GM18858 (cell line): ENCODE results near the gene NUP62.

Experiments used
- ATAC-seq: cut with Tn5 transposase; IDR thresholded peaks from one replicate; pipeline ENCODE4 v1.9.1; 2021; ENCODE audit not compliant: unreplicated experiment

NUP62 gene

GRCh38 chr19:49881672-49882394 is 47.5 kb downstream of the NUP62 start:
- no peak for ATAC-seq

- no peak for ATAC-seq
These were observed 48.1 kb downstream of the NUP62 start for GRCh38 chr19:49881186-49881585.

DNA sequence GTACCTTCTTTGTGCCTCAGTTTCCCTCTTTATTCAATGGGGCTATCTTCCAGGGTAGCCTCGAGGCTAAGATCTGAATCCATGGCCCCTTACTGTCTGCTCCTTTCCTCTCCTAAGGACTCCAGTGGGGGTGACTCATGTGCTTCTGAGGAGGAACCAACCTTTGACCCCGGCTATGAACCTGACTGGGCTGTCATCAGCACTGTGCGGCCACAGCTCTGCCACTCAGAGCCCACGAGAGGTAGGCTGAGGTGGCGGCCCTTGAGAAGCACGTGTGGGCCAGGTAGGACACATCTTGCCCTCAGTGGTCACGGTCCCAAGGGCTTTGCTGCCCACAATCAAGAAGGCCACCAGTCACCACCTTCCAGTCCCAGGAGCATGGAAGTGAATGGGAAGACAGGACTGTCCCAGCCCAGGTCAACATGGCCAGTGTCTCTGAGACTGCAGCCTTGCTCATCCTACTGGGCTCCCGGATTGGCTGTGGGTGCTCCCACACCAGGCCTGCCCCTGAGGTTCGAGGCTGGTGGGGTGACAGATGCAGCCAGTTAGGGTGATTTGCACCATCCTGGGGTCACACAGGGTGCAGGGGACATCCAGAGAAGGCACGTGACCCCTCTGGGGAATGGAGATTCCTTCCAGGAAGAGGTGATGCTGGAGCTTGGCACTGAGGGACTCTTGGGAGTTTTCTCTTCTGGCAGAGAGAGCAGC is 49.0 kb downstream of the NUP62 start:
- ATAC-seq: no peak

- no peak for ATAC-seq
These were observed 49.9 kb downstream of the NUP62 start for GRCh38 chr19:49879243-49879963.

DNA sequence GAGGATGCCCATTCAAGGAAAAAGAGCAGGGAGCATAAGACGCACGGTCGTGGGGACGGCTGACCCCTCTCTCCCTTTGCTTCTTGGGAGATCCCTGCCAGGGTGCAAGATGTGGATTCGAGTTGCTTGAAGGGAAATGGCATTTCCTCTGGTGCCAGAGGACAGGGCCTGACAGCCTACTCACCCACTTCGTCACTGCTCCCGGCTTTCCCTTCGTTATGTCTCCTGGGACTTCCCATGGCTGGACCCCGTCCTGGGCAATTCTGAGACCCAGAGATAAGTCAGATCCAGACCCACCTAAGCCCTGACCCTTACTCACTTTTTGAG is 50.6 kb downstream of the NUP62 start:
- no peak for ATAC-seq

DNA sequence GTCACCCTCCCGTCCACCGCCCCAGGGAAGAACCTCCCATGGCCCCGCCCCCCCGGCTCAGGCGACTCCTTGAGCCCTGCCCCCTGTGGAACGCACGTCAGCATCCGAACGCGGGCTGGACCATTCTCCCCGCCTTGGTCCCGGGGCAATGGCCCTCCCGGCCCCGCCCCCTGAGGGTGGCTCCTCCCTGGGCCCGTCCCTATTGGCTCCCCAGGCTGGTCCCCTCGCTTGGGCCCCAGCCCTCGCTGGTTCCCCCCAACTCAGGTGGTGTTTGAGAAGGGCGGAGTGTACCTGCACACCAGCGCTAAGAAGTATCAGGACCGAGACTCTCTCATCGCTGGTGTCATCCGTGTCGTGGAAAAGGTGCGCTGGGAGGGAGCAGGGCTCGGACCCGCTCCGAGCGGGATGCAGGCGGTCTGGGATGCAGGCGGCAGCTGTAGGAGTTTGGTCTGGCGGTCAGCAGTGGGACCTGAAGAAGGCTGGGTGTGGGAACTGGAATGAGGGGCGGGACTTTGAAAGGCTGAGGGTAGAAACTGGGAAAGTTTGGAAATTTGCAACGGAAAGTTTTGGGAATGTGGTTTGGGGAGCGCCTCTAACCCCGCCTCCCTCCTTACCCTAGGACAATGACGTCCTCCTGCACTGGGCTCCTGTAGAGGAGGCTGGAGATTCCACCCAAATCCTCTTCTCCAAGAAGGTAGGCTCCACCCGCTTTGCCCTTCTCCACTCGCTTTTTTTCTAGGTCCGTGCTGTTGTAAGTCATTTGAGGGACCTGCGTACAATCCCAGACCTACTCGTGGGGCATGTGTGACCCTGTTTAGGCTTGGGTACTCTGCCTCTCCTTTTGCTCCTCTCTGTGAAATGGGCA is 51.2 kb downstream of the NUP62 start:
- peak; percentile 24 for ATAC-seq

- peak; percentile 41 for ATAC-seq
These were observed 52.1 kb downstream of the NUP62 start, which contains the start of the genes AKT1S1 and TBC1D17 for GRCh38 chr19:49877020-49877878. Gene AKT1S1 (minus strand): TSS chr19:49877355. CDS start chr19:49873295, 4,060 bp downstream. Gene TBC1D17 (plus strand): TSS chr19:49877702. CDS start chr19:49877724, 22 bp downstream.

- ATAC-seq: peak; percentile 39
These were observed 52.8 kb downstream of the NUP62 start for GRCh38 chr19:49876422-49877019.

- ATAC-seq: no peak
These were observed 53.4 kb downstream of the NUP62 start for GRCh38 chr19:49875857-49876421.

DNA sequence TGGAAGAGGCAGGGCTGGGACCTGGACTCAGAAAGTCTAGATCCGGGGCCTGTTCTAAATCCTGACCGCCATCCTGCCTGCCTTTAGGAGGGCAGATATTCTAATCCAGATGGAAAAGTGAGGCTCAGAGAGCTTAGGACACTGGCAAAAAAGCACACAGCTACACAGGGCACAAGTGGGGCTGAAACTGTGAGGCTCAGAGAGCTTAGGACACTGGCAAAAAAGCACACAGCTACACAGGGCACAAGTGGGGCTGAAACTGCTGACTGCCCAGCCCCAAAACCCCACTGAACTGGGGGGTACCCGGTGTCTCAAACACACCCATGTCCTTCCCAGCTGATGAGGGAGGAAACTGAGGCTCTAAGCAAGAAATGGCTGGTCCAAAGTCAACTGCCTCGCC is 54.1 kb downstream of the NUP62 start:
- no peak for ATAC-seq

- no peak for ATAC-seq
These were observed 54.7 kb downstream of the NUP62 start for GRCh38 chr19:49874503-49875157.

DNA sequence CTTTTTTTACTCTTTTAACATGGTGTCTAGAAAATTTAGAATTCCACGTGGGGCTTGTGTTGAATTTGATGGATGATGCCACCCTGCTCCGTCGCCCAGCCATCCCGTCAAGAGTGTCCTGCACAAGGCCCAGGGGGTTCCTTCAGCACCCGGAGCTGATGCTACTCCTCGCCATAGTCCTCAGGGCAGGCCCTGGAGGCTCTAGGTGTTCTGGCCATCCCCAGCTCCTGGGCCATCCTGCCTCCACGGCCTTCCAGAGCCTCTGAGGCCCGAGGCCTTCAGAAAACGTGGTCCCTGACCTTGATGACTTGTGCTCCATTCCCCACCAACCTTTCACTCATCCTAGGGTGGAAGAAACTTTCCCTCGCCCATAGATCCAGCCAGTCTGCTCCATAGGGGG is 55.5 kb downstream of the NUP62 start:
- no peak for ATAC-seq

- ATAC-seq: no peak
These were observed 56.2 kb downstream of the NUP62 start for GRCh38 chr19:49873129-49873521.

DNA sequence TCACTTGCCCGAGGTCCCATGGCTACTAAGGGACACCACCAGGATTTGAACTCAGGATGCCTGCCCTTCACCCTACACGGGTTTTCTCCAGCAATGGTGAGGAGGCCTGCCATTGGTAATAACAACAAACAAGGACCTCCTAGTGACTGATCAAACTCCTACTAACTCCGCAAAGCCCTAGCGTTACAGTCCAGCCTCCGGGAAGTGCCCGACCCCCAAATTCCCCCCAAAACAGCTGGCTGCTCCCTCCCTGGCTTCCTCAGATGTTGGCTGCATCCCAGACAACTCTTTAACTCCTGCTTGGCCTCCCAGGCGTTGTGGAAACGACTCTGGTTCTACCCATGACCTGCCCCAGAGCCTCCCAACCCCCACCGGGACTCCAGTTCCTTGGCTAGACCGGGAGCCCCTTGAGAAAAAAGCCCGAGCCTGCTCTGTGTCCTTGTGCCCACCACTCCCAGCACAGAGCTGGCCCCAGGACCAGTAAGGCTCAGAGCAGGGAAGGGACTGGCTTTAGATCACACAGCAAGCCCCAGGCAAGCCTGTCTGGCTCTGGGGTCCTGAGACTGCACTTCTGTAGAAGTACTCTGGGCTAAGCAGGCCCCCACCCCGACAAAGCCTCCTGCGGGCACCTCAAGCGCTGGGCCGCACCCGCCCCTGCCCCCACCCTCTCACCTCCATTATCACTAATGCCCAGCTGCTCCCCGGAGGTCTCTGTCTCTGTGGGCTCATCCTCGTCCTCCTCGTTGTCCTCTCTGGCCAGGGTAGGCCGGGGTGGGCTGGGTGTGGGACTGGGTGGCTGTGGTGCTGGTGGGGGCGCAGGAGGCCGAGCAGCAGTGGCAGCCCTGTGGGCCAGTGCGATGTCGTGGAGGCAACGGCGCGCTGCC is 56.8 kb downstream of the NUP62 start:
- no peak for ATAC-seq

- ATAC-seq: no peak
These were observed 57.8 kb downstream of the NUP62 start for GRCh38 chr19:49871349-49871985.

DNA sequence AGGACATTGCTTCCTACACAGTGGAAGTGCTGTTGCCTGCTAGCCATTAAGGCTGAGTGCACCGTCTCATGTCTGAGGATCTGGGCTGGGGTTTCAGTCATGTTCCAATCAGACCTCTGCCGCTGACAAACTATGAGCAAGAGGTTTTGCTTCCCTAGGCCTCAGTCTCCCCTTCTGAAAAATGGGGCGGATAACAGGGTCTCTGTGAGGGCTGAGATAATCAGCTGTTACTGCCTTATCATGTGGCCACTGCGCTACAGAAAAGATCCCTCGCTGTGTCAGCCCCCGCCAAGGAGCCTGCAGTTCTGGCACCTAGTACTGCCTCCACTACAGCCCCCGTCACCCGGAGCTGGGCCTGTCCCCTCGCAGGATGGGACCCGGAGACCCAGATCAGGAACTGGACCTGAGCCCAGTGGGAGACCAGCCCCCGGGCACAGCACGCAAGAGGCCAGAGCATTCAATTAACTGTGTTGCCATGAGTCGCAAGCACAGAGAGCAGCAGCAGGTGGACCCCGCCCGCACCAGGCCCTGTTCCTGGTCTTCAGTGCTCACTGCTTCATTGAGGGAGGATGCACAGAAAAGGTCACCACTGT is 58.9 kb downstream of the NUP62 start:
- ATAC-seq: no peak
